Right kidney (tissue), 1 donor: ENCODE measurements around the gene SMAD3.

Experiments used
- DNase-seq: peaks from one replicate; pipeline ENCODE4 v3.0.0-alpha.2; 2016

Gene SMAD3

GRCh38 chr15:67241132-67241855, 175.9 kb downstream of the SMAD3 start:
- DNase-seq, result no peak

GRCh38 chr15:67242708-67243111, 177.3 kb downstream of the SMAD3 start:
- no peak for DNase-seq
